ENCODE data around the gene PTH1R. TPM values are rescaled to one million over a fixed set of nuclear protein-coding genes. Genes with fewer than 3 reads are reported as not detected.
A peak's percentile ranks its signal among the peaks of the same experiment; 100 is the strongest.

The PTH1R gene
- total RNA-seq, 1 donor from 2014 or later, result not detected

DNA sequence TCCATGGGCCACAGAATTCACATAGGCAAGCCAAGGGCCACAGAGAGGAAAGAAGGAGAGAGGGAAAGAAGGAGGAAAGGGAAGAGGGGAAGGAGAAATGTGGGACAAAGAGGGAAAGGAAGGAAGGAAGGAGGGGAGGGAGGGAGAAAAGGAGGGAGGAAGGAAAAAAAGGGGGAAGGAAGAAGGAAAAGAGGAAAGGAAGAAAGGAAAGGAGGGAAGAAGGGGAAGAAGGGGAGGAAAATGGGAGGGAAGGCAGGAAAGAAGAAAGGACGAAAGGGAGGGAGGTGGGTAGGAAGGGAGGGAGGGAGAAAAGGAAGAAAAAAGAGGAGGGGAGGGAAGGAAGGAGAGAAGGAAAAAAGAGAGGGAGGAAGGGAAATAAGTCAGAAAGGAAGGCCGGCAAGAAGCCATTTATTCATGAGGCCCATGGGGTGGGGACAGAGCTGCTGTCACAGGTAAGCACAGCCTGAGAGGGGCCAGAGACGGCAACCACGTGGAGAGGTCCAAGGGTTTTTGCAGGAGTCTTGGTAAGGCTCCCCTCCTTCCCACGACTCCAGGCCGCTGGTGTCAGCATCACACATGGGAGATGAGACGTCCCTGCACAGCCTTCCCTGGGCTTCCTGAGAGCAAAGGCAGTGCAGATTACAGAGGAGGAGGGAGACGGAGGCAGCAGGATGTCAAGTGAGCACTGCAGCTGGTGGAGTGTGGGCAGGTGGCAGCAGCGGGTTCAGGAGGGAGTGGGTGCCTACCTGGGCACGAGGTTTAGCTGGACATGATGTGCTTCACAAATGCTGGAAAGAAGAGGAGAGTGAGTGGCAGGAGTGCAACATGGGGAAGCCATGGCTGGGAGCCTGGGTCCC lies 19.8 kb upstream of the PTH1R start:
- Mint-ChIP-seq H3K9me3 (no peaks in the 10 kb centered on the region), H3K4me3 (no peak overlapping the region), H3K36me3 (no peaks in the 10 kb centered on the region), H3K4me1 (peaks cover 23% of the 10 kb centered on the region), H3K27me3 (ENCODE audit: insufficient read depth, low read depth) (peaks cover 12% of the 10 kb centered on the region), H3K27ac (no peak overlapping the region)
- Histone ChIP-seq H3K4me2 (no peak overlapping the region), H2AFZ (replicated peaks) (no peak overlapping the region), H3F3A (ENCODE audit: low read depth) (no peaks in the 10 kb centered on the region), H3K27me3 (no peaks in the 10 kb centered on the region), H3K4me1 (no peaks in the 10 kb centered on the region), H3K27ac (no peak overlapping the region), H3K79me2 (ENCODE audit: low read depth) (no peaks in the 10 kb centered on the region), H3K4me3 (no peak overlapping the region), H3K36me3 (no peaks in the 10 kb centered on the region), H4K20me1 (ENCODE audit: low read depth) (no peaks in the 10 kb centered on the region), H3K9me3 (ENCODE audit: low read depth) (no peaks in the 10 kb centered on the region), H3K9ac (no peak overlapping the region)
- TF ChIP-seq EZH2 (IDR thresholded peaks at IDR 0.05) (no peak), EZH2phosphoT487 (IDR thresholded peaks at IDR 0.05) (no peak)
- TF ChIP-seq, protein P1, sequence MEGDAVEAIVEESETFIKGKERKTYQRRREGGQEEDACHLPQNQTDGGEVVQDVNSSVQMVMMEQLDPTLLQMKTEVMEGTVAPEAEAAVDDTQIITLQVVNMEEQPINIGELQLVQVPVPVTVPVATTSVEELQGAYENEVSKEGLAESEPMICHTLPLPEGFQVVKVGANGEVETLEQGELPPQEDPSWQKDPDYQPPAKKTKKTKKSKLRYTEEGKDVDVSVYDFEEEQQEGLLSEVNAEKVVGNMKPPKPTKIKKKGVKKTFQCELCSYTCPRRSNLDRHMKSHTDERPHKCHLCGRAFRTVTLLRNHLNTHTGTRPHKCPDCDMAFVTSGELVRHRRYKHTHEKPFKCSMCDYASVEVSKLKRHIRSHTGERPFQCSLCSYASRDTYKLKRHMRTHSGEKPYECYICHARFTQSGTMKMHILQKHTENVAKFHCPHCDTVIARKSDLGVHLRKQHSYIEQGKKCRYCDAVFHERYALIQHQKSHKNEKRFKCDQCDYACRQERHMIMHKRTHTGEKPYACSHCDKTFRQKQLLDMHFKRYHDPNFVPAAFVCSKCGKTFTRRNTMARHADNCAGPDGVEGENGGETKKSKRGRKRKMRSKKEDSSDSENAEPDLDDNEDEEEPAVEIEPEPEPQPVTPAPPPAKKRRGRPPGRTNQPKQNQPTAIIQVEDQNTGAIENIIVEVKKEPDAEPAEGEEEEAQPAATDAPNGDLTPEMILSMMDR (IDR thresholded peaks at IDR 0.05), result no peak
- DNase-seq (ENCODE audit: low spot score), result no peak

DNA sequence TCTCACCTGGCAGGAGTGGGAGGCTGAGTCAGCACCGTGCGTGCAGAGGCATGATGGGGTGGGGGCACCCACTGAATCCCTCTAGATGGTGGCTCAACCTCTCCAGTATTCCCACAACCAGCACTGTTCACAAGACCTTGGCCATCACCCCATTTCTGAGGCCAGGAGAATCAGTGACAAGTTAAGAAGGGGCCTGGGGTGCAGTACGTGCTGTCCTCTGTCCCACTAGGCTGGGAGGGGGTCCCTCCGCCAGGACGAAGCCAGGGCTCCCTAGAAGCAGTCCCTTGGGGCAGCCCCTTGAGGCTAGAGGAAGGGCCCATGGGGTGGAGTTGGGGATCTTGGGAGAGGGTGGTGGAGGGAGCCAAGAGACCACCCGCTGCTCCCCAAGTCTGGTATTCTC lies 19.1 kb upstream of the PTH1R start:
- Histone ChIP-seq H3K27me3 (no peaks in the 10 kb centered on the region), H3K79me2 (ENCODE audit: low read depth) (no peaks in the 10 kb centered on the region), H3K36me3 (no peaks in the 10 kb centered on the region), H3F3A (ENCODE audit: low read depth) (no peaks in the 10 kb centered on the region), H3K4me1 (peaks cover 5% of the 10 kb centered on the region), H4K20me1 (ENCODE audit: low read depth) (no peaks in the 10 kb centered on the region), H3K27ac (no peak overlapping the region), H2AFZ (replicated peaks) (no peak overlapping the region), H3K4me3 (no peak overlapping the region), H3K4me2 (no peak overlapping the region), H3K9me3 (ENCODE audit: low read depth) (no peaks in the 10 kb centered on the region), H3K9ac (no peak overlapping the region)
- H3K27me3 Mint-ChIP-seq (ENCODE audit: insufficient read depth, low read depth), result peaks cover 12% of the 10 kb centered on the region
- peaks cover 23% of the 10 kb centered on the region for H3K4me1 Mint-ChIP-seq
- H3K36me3 Mint-ChIP-seq, result no peaks in the 10 kb centered on the region
- no peak overlapping the region for H3K4me3 Mint-ChIP-seq
- TF ChIP-seq, protein P1 (IDR thresholded peaks at IDR 0.05), result no peak
- TF ChIP-seq EZH2 (IDR thresholded peaks at IDR 0.05), result no peak
- no peak for TF ChIP-seq EZH2phosphoT487 (IDR thresholded peaks at IDR 0.05)
- DNase-seq (ENCODE audit: low spot score), result no peak
- H3K27ac Mint-ChIP-seq, result peak overlapping the region; percentile 59
- H3K9me3 Mint-ChIP-seq, result no peaks in the 10 kb centered on the region

DNA sequence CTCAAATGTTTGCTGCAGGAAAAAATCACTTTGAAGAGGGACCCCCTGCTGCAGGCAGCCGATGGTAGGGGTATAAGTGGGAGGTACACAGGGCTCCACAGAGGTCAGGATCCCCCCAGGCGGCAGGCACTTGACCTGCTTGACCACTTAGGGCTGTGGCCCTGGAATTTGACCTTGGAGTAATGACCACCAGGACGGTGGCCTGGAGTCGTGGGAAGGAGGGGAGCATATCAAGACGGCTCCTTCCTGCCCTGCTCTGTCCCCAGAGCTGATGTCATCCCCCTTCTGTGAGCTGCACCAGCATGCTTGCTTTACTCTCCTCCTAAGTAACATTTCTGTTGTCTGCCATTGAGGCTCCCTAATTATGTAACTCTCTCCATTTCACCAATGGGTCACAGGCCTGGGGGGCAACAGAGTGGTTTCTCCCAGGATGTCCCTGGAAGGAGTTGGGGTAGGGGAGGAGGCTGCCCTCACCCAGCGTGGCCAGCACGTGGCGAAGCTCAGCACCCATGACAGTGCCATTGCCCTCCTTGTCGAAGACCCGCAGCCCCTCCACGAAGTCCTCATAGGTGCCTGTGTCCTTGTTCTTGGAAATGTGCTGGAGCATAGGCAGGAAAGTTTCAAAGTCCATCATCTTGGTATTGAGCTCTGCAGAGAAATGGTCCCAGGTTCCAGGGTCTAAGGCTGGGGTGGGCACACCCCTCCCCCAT lies 18.4 kb upstream of the PTH1R start:
- Histone ChIP-seq H3K27ac (no peak overlapping the region), H3K9me3 (ENCODE audit: low read depth) (no peaks in the 10 kb centered on the region), H3K9ac (no peak overlapping the region), H3F3A (ENCODE audit: low read depth) (no peaks in the 10 kb centered on the region), H3K4me1 (peaks cover 10% of the 10 kb centered on the region), H3K4me2 (no peak overlapping the region), H2AFZ (replicated peaks) (no peak overlapping the region), H4K20me1 (ENCODE audit: low read depth) (no peaks in the 10 kb centered on the region), H3K4me3 (no peak overlapping the region), H3K27me3 (no peaks in the 10 kb centered on the region), H3K36me3 (no peaks in the 10 kb centered on the region), H3K79me2 (ENCODE audit: low read depth) (no peaks in the 10 kb centered on the region)
- TF ChIP-seq EZH2phosphoT487 (IDR thresholded peaks at IDR 0.05), result no peak
- TF ChIP-seq, protein P1 (IDR thresholded peaks at IDR 0.05), result no peak
- TF ChIP-seq EZH2 (IDR thresholded peaks at IDR 0.05), result no peak
- Mint-ChIP-seq H3K27me3 (ENCODE audit: insufficient read depth, low read depth) (peaks cover 12% of the 10 kb centered on the region), H3K36me3 (no peaks in the 10 kb centered on the region), H3K27ac (peak overlapping the region; percentile 72), H3K4me3 (peak overlapping the region; percentile 30), H3K9me3 (no peaks in the 10 kb centered on the region), H3K4me1 (peaks cover 28% of the 10 kb centered on the region)
- DNase-seq (ENCODE audit: low spot score), result no peak

Data from neural progenitor cell (in vitro differentiated cells).